T-helper 1 cell treated with Interleukin-12 subunit alpha and Interleukin-12 subunit beta and Interleukin-4 antibody, amounts not matched to agents 30 ng/mL and 1 ng/mL, for 36 hours (primary cell): ENCODE results near the gene SAPCD2. TPM values are rescaled to one million over a fixed set of nuclear protein-coding genes. Genes with fewer than 3 reads are reported as not detected.

Experiments used
- intact Hi-C: fragments of 100-400 bp; cut with micrococcal nuclease; formaldehyde crosslinking; loops from one replicate; pipeline ENCODE4 v1.15.1; 2024
- total RNA-seq: library from RNA; stranded (reverse); gene quantifications from 2 replicates; pipeline ENCODE4 v1.2.3, GENCODE V29; 2022

The SAPCD2 gene
- total RNA-seq, 1 donor from 2014 or later, result 19.7 TPM

DNA sequence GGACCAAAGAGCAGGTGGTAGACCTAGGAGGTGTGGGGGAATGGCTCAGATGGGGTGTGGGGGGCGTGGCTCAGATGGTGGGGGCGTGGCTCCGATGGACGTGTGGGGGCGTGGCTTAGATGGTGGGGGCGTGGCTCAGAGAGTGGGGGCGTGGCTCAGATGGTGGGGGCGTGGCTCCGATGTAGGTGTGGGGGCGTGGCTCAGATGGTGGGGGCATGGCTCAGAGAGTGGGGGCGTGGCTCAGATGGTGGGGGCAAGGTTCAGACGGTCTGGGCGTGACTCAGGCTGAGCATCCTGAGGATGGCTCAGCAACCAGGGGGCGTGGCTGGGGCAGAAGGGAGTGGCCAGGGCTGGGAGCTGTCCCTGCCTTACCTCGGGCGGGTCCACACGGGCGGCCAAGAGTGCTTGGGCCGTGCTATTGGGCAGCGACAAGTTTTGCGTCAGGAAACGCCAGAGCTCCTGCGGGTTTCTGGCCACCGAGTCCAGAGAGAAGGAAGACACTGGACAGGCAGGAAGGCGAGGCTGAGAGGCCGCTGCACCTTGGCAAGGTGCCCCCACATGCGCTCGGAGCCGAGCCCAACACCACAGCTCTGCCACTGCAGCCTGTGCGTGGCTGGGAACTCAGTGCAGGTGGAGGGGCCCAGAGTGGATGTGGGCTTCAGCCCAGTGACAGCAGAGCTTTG lies 48.2 kb downstream of the SAPCD2 start:
- intact Hi-C loops, result loop anchor here (1.0 to 10.0 kb wide), 5 partner anchors 30 to 231 kb away; partner anchors contain the start of genes MAN1B1, PAXX and TMEM141

DNA sequence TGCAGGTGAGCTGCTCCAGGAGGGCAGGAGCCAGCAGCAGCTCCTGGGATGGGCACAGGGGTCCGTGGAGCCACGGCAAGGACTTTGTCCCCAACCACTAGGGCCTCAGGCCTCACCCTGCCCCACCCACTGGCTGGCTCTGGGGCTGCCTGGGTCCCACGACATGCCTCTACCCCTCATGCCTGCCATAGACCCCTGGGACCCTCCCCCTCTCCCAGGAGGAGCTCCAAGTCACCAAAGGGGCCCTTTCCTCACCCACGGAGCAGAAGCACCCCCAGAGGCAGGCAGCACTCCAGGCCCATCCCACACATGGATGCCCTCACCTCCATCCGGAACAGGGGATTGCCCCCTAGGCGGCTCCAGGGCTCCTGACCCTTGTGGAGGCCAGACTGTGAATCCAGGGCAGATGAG lies 48.8 kb downstream of the SAPCD2 start:
- intact Hi-C loops, result loop anchor here (10.0 kb wide), 1 partner anchor 133 kb away; no protein-coding TSS in a partner anchor

DNA sequence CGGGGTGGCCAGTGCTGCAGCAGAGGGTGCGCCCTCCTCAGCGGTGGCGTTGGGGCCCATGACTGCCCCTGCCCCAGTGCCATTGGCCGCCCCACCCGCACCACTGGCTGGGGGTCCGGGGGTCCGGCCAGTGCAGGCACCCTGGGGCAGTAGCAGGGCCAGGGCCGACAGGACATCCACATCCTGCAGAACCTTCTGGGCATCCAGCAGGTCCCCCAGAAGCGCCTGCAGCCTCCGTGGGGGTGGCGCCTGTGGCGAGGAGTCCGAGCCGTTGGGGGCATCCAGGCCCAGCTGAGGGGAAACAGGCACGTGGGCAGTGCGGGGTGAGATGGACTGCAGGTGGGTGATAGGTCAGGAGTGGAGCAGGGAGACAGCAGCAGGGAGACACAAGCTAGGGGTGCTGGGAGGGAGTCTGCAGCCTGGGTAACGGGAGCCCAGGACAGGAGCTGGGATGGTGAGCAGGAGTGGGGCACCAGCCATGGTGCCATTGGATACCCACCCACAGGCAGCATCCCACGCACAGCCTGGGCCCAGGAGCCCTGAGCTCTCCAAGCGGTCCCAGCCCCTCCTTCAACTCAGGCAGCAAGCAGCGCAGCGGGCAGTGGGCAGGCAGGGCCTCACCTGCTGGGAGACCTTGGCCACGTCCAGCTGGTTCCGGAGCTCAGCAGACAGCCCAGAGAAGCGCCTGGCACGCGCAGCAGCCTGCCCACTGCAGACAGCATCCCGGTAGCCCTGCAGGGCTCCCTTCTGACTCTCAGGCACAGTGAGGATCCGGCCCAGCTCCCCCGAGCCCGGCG lies 49.4 kb downstream of the SAPCD2 start:
- intact Hi-C loops, result loop anchor here (10.0 kb wide), 1 partner anchor 134 kb away; no protein-coding TSS in a partner anchor

DNA sequence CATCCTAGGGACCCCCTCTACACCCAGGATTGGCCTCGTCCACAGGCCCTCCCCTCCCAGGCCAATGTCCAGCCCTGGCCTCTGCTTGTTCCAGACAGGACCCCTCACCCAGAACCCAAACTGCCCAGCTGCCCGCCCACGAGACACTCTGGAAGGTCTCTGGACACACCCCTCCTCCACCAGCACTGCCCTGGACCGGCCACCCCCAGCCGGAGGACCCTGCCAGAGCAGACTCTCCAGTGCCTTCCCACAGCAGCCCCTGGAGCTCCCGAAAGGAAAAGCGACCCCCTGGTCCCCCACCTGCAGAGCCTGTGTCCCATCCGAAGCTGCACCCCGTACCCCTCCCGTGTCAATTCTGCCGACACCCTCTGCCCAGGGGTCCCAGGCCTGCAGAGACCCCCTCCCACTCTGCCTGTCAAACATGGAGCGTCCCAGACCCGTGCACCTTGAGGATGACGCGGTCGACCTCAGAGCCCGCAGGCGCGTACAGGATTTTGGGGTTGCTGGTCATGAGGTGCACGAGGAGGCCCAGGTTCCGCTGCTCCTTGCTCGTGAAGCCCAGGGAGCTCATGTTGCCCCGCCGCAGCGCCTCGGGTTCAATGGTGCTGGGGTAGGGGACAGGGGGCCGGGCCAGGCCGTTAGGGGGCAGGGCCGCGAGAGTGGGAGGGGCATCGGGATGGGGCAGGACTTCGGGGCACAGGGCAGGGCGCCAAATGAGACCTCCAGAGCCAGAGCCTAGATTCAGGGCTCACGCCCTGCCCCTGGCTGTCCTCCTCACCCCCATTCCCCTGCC lies 50.3 kb downstream of the SAPCD2 start:
- intact Hi-C loops, result loop anchor here (10.0 kb wide), 1 partner anchor 135 kb away; no protein-coding TSS in a partner anchor

DNA sequence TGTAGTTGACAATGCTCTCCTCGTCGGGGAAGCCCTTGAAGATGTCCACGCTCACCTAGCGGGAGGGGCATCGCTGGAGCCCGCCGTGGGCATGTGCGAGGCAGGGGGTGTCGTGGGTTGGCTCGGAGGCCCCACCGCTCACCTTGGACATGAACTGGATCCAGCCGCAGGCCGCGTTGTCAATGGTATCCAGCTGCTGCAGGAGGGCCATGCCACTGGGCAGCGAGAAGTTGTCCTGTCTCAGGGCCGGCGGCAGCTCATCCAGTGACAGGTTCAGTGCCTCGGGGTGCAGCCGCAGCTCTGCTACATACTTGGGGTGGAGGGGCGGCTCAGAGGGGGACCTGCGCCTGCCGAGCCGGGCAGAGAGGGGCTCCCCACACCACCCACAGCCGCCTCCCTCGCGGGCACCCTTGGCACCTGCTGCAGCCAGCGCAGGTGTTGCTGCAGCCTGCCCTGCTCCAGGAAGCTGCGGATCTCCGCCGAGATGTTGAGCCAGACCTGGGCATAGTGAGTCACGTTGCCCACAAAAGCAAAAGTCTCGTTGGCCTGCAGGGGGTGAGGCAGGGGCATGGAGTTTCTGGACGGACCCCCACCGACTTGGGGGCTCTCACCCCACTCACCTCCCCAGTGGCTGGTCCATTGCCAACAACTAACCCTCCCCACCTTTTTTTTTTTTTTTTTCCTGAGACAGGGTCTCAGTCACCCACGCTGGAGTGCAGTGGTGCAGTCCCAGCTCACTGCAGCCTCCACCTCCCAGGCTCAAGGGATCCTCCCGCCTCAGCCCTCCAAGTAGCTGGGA lies 51.4 kb downstream of the SAPCD2 start:
- intact Hi-C loops, result no loop called here

DNA sequence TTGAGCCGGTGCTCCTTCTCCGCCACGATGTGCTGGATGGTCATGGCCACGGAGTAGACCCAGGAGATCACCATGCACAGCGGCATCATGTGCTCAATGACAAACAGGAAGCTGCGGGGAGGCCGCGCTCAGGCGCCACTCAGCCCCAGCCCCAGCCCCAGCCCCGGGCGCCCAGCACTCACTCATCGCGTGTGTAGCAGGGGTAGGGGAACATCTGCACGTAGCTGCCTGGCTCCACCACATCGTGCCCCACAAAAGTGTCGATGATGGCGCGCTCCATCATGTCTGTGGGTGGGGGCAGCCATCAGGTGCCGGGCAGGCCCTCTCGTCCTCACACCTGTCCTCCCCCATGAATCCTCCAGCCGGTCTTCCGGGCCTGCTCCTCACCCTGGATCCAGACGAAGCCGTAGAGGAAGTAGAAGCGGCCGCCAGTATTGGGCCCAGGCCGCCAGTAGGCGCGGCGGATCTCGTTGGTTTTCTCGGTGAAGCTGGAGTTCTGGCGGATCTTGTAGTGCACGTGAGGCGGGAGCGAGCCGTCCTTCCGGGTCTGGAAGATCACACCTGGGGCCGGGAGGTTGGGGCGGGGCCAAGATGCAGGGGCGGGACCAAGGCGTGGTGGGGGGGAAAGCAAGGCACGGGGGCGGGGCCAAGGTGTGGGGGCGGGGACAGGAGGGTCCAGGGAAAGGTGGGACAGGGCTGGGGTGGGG lies 52.4 kb downstream of the SAPCD2 start:
- intact Hi-C loops, result no loop called here

DNA sequence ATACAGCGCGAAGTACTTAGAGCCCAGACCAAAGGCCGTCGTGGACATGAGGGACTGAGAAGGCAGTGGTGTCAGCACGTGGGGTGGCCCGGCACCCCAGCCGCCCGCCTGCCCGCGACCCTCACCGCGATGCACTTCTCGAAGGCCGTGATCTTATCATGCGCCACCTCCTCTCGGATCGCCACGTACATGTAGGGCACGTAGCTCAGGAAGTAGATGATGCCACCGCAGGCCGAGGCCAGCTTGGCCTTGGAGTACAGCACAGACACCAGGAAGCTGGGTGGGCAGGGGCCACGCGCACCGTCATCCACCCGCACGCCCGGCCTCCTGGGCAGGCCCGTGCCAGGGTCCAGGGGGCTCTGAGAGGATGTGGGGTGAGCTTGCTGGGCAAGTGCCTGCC lies 53.3 kb downstream of the SAPCD2 start:
- intact Hi-C loops, result no loop called here

DNA sequence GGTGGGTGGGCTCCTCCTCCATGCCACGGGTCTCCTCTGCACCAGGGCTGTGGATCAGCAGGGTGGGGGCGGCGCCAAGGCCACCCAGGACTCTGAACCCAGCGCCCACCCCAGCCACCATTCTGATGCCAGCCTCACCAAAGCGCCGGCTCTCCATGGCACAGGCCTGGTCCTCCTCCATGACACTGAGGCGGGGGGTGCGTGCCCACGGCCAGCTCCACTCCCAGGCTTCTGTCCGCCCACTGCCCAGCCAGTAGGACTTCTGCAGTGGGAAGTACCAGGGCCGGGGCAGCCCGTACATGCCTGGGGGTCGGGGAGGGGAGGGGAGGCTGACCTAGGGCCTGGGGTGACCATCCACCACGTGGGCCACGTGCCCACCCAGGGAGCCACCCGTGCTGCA lies 53.9 kb downstream of the SAPCD2 start:
- intact Hi-C loops, result no loop called here

DNA sequence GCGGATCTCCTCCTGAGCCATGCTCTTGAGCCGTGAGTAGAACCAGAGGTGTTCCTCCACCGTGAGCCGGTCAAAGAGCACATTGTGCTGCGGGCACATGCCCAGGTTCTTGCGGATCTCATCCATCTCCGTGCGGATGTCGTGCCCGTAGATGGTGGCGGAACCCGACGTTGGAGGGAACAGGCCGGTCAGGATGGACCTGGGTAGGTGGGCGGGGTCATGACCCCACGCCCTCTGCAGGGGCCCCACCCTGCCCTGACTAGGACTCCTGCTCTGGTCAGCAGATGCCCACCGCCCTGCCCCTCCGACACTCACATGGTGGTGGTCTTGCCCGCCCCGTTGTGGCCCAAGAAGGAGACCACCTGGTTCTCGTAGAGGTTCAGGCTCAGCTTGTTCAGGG lies 54.4 kb downstream of the SAPCD2 start:
- intact Hi-C loops, result no loop called here

DNA sequence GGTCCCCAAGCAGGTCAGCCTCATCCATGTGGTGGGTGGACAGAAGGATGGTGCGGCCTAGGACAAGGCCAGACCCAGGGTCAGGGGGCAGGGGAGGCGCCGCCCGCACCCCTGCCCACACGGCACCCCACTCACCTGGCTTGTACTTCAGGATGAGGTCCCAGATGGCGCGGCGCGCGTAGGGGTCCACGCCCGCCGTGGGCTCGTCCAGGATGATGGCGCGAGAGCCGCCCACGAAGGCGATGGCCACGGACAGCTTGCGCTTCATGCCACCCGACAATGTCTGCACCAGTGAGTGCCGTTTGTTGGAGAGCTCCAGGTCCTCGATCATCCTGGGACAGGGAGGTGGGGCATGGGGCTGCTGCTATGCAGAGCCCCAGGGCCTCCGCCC lies 54.8 kb downstream of the SAPCD2 start:
- intact Hi-C loops, result no loop called here

DNA sequence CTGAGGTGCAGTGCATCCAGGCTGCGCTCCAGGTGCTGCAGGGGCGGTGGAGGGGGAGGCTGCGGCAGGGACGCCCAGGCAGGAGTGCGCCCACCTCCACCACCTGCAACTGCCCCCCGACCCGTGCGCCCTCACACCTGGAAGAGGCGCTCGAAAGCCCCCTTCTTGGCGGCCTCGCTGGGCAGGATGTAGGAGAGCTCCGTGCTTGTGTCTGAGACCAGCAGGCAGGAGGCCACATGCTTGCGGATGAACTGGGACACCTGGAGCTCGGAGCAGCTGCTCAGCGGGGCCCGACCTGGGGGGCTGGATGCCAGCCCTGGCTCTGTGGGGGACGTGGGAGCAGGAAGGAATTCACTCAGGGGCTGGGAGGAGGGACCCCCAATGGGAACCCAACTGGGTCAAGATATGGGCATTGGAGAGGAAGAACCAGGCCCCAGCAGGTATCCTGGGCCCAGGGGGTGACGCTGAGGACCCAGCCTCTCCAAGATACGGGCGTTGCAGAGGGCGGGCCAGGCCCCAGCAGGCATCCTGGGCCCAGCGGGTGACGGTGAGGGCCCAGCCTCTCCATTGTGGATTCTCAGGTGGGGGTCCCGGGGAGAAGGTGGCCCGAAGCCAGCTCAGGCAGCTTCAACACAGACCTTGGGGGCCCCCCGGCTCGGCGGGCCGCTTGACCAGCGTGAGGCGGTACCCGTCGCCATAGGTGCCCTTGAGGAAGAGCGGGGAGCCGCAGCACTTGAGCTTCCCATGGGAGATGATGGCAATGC lies 55.4 kb downstream of the SAPCD2 start:
- intact Hi-C loops, result no loop called here

DNA sequence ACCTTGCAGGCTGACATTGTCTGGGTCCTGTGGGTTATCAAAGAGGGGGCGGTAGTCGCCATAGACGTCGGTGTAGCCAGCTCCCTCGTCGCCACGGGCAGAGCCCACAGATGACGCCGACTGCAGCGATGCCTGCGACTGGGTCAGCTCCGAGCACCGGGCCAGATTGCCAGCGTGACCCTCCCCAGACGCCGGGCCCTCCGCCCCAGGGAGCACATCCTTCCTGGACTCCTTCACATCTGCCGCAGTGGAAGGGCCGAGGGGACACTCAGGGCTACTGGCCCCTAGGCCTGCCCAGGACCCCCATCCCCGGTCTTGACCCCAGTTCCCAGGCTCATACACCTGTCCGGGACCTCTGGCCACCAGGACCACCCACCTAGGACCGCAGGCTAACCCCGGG lies 56.2 kb downstream of the SAPCD2 start:
- intact Hi-C loops, result no loop called here

DNA sequence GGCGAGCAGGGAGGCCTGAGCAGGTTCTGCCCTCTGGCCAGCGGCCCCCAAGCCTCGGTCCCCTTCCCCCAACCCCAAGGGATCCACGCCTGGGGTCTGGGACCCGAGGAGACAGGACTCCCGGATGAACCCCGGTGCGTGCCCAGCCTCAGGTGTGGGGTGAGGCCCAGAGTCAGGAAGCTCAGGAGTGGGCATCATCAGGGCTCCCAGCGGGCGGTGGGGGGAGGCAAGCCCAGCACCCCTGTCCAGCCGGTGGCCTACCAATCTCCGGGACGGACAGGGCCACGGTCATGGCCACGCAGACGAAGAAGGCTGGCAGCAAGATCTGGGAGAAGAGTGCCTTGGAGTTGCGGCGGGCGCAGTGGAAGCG lies 56.8 kb downstream of the SAPCD2 start:
- intact Hi-C loops, result no loop called here

DNA sequence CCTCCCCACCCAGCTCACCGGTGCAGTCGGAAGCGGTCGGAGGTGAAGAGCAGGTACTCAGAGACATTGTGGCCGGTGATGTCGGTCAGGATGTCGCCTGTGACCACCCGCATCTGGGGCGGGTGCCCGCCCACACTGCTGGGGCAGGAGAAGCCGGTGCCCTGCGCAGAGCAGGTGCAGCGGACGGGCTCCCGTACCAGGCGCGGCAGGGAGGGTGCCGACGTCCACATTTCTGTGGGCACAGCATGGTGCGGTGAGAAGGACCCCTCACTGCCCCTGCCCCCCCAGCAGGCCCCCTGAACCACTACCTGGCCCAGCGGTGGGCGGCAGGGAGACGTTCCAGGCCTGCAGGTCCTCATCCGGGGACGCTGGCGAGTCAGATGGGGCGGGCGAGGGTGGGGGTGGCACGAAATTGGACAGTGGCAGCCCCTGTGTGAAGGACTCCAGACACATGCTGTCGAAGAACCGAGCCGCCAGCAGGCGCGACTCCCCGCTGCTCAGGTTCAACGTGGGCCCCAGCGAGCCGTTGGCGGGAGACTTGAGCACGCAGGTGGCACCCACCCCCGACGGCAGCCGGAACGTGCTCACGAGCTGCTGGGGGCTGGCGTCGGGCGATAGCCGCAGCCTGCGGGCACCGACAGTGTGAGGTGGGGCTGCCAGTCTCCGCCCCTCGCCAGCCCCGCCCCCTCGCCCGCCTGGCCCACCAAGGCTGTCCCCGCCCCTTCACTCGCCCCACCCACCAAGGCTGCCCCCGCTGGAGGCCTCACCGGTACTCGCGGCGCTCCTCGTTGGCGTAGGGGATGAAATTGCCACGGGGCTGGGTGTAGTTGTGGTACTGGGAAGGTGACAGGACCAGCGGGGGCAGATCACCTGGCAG lies 57.4 kb downstream of the SAPCD2 start:
- intact Hi-C loops, result no loop called here
